Ishikawa (cell line): Measurements from ENCODE around the gene PSMB1.

ENCODE experiments used
- CEBPB ChIP-seq: IDR thresholded peaks from 2 replicates; pipeline ENCODE4 v1.6.1; 2012
- CREB1 ChIP-seq: IDR thresholded peaks from 2 replicates; pipeline ENCODE4 v1.6.1; 2012; ENCODE audit warnings: low read depth
- EP300 ChIP-seq: IDR thresholded peaks from 2 replicates; pipeline ENCODE4 v1.6.1; 2012; ENCODE audit warnings: borderline replicate concordance
- MAX ChIP-seq: IDR thresholded peaks from 2 replicates; pipeline ENCODE4 v1.6.1; 2012
- NFIC ChIP-seq: IDR thresholded peaks from 2 replicates; pipeline ENCODE4 v1.6.1; 2012
- TEAD4 ChIP-seq: IDR thresholded peaks from 2 replicates; pipeline ENCODE4 v1.6.1; 2012
- YY1 ChIP-seq: IDR thresholded peaks from 2 replicates; pipeline ENCODE4 v1.6.1; 2012; ENCODE audit warnings: low read depth

- TF ChIP-seq NFIC, result no peak
- TF ChIP-seq CREB1, result no peak
- TF ChIP-seq CEBPB, result no peak
- TF ChIP-seq YY1, result no peak
- TF ChIP-seq EP300, result no peak
- TF ChIP-seq TEAD4, result no peak
- TF ChIP-seq MAX, result no peak
These were observed 16.4 kb downstream of the PSMB1 start for GRCh38 chr6:170536671-170537070.
